T-helper 2 cell (primary cell): ENCODE results near the gene PDE4D.
A peak's percentile ranks its signal among the peaks of the same experiment; 100 is the strongest.
"Not testable (repeated sequence)": the region's sequence is repeated elsewhere in the genome, so short reads cannot be mapped to it uniquely, and the experiment has no call there.

Experiments
- DNase-seq, 5 experiments: peaks; one replicate each; pipeline versions ENCODE4 v3.0.0 to v3.0.0-alpha.2; 2012 to 2022

Gene PDE4D

DNA sequence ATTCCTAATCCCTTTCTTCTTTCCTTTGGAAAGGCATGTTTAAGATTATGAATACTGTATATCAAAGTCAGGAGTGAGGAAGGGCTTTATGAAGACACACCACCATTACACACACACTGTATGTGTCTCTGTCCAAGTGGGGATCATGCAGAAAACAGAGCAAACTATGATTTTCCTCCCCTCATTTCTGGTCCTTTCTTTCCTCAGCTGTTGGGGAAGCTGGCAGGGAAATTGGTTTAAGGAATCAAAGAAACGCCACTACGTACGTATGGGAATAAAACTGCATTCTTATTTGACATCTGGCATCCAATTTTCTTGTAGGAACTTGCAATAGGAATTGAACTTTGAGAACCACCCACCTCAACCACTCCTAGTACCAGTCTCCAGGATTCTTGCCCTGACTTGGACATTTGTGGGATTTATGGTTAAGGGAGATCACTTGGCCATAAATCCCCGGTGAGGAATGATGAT is 125.8 kb downstream of the PDE4D start:
- DNase-seq, result no peak

DNA sequence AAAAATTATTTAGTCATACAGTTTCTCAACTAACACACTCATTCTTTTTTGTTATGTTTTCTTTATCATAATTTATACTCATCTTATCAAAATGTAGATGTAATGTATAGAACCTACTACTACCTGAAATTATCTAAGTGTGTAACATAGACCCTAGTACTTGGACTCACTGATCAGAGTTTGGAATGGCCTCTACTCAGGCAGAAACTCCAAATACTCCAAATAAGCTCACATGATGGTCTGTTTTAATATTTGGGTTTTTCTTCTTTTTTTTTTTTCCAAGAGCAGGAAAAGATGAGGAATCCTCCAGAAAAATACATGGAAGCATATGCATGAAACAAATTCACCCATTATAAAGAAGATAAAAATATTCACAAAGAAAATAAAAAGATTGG is 126.3 kb downstream of the PDE4D start:
- DNase-seq, result no peak

DNA sequence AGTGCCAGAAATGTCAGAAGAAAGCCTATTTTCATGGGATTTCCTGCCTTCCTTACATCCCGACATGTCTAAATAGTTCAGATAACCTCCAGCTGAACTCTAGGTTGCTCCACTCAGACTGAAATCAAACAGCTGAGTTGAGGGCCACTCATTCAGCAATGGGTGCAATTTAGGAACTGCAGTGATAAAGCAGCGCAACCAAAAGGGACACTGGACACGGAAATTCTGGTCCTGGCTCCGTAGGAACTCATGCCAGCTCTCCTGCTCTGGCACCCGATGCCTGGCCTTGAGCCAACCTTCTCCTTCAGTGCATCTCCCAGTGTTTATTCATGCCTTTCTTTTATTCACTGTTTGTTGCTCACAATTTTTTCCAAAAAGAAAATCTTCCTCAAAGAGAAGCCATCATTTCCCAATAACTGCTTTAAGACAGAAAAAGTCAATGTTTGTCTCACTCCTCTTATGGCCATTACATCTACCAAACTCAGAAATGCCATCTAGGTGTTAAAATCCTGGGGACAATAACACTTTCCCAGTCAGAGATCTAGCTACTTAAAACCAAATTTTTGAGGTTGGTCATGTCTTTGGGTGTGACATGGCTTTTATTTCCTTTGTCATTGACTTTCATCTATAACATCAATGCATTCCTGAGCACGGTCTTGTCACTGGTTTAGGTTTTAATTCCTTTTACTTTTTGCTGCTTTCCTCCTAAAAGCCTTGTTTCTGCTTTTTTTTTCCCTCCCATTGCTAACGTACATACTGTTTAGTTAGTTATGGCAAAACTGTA is 126.9 kb downstream of the PDE4D start:
- no peak for DNase-seq

DNA sequence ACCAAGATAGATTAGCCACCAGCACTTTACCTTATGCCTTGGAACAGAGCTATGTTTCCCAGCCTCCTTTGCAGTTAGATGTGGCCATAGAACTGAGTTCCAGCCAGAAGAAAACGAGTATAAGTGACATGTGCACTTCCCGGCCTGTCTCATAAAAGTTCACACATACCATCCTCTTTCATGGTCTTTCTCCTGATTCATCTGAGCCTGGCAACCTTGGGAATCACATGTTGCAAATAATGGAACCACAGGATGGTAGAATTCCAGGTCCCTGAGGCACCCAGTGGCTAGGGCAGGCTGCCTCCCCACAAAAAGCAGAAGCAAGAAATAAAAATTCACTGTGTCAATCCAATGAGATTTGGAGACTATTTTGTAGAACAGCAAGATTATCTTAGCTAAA is 128.1 kb downstream of the PDE4D start:
- DNase-seq, result no peak

DNA sequence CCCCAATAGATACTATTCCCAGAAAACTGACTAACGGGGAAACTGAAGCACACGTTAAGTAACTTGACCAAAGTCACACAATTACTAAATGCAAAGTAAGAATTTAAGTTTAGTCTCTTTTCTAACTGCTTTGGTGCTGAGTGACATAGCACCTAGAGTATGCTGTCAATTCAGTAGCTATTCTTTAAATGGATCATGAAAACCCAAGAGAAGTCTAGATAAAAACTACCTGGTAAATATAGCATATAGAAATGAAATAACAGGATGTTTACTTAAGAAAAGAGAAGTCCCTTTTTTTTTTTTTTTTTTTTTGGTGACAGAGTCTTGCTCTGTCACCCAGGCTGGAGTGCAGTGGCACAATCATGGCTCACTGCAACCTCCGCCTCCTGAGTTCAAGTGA is 129.2 kb downstream of the PDE4D start:
- DNase-seq, result no peak

DNA sequence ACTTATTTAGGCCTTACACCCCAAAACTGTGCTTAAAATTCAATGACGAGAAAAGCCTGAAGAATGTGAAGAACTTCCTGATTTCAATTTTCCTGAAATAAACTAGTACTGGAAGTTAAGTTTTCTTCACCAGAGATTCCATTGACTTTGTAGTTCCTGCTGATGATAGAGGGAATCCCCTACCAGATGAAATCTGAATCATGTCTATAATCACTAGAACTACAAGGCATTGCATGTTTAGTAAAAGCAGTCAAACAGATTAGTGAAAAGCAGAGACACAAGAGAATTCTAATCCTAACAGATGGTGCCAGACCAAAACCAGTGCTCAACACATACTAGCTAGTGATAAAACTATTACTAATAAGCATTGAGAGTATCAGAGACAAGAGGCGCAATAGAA is 130.0 kb downstream of the PDE4D start:
- DNase-seq, result no peak

DNA sequence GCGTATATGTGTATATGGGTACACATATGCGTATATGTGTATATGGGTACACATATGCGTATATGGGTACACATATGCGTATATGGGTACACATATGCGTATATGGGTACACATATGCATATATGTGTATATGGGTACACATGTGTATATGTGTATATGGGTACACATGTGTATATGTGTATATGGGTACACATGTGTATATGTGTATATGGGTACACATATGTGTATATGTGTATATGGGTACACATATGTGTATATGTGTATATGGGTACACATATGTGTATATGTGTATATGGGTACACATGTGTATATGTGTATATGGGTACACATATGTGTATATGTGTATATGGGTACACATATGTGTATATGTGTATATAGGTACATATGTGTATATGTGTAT is 131.3 kb downstream of the PDE4D start:
- not testable (repeated sequence) for DNase-seq

DNA sequence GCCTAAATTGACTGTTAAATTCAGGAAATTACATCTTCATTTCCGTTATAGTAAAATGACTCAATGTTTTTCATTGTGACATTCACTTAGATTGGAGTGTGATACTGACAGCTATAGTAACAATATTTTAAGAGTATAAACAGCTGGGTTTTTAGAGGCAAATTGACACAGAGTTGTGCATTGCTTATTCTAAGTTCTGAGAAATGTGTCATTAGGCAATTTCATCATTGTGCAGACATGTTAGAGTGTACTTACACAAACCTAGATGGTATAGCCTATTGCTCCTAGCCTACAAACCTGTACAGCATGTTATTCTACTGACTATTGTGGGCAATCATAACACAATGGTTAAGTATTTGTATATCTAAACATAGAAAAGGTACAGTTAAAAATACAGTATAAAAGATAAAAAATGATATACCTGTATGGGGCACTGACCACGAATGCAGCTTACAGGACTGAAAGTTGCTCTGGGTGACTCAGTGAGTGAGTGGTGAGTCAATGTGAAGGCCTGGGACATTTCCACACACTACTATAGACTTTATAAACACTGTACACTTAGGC is 132.7 kb downstream of the PDE4D start:
- peak in 1 of 5 experiments; percentile 28 for DNase-seq

DNA sequence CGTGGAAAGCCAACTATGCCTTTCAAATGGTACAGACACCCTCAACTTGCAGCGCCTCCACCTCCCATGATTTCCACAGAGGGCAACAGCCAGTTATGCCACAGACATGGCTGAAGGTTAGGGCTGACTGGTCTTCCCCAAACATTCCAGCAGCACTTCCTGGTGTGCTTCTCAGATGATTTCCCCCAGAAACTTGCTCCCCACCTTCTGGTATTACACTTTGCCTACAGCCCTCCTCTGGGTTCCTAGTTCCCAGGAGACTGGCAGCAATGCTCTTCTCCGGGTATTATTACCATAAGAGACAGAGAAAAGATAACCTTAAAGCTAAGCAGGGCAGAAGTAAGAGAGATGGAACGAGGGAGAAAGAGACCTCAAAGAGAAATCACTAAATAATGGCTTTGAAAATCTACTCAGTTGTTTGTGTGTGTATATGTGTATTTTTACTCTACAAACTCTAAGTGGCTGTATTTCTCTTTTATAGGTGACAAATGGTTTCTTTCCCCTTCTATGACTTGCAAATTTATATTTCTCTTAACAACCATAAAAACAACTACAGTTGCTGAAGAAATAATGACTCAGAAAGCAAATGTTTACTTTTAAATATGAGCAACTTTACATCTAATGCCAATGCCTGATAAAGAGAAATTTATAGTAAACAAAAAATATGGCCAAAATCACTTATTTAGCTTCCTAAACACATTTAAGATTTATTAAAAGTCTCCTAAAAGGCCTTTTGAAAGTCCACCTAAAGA is 133.8 kb downstream of the PDE4D start:
- DNase-seq, result no peak

DNA sequence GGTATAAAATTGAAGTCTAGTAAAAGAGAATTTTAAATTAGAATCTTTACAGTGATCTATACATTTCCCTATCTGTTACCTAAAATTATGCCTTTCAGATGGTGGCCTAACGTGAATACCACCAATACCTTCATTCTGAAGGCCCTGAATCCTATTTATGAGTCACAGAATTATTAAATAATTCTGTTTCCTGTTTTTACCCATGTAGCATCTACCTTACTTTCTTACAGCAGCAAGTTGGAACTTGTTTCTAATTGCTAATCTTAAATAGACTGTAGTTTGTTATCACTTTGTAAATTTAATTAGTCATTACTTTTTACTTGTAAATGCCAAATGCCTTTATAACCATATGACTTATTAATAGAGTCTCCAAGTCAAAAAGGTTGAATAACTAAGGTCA is 135.0 kb downstream of the PDE4D start:
- no peak for DNase-seq

DNA sequence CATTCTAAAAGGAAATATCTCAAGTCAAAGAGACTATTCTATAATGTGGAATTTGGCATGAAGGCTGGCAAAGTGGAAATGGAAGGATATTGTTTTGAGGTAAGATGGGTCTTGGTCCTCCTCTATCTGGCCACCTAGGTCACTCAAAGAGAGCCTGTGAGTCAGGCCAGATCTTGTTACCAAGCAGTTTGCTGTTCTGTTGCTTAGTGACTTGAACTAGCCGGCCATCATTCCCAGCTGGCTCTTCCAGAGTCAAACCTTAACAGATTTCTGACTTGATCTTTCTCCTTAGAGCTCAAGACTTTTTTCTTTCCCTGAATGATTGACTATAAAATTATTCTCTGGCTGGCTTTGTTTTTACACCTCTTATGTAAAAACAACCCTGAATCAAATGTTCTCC is 136.1 kb downstream of the PDE4D start:
- no peak for DNase-seq

DNA sequence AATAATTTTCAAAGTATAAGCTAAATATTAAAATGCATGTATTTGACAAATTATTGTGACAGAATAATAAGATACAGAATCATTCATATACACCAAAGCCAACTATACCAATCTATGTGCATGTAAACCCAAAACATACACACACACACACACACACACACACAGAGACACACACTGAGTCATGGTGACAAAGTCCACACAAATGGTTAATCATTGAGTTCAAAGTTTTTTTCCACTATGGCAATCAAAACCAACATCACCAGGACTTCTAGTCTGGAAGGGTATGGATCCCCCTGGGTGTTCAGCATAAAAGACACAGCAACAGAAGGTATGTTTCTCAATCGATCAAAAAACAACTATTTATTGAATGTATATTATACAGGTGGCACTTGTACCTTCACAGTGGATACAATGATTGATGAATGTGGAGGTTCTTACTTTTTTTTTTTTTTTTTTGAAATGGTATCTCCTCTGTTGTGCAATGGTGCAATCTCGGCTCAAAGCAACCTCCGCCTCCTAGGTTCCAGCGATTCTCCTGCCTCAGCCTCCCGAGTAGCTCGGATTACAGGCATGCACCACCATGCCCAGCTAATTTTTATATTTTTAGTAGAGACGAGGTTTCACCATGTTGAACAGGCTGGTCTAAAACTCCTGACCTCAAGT is 137.0 kb downstream of the PDE4D start:
- no peak for DNase-seq

DNA sequence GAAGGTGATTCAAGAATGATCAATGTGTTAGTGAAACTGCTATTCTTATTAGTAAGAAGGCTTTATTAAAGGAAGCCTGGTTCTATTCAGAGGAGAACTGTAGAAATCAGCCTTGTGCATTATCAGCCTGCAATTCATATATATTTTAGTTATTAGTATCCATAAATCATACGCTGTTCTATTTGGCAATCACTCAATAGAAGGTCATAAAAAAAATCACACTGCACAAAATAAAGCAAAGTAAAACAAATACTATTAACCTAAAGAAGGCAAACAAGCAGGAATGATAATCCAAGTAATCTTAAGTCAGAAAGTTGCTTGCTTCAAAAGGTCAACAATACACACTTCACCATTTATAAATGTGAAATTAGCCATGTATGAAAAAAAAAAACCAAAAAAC is 138.1 kb downstream of the PDE4D start:
- DNase-seq, result no peak

DNA sequence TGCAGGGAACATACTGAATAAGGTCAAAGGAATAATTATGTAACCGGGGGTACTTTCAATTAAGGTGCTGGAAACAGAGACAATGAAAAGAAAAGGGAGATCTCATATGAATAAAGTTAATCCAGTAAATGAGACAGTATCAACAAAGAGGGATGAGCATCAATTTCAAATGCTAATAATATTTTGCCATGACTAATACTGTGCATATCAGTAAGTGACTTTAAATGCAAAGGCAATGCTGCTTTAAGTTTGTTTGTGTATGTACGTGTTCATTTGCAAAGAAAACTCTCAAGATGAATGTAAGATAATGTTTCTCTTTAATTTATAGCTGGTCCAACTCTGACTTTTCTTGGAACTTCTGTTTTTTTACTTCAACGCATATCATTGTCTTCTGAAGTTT is 139.9 kb downstream of the PDE4D start:
- no peak for DNase-seq

DNA sequence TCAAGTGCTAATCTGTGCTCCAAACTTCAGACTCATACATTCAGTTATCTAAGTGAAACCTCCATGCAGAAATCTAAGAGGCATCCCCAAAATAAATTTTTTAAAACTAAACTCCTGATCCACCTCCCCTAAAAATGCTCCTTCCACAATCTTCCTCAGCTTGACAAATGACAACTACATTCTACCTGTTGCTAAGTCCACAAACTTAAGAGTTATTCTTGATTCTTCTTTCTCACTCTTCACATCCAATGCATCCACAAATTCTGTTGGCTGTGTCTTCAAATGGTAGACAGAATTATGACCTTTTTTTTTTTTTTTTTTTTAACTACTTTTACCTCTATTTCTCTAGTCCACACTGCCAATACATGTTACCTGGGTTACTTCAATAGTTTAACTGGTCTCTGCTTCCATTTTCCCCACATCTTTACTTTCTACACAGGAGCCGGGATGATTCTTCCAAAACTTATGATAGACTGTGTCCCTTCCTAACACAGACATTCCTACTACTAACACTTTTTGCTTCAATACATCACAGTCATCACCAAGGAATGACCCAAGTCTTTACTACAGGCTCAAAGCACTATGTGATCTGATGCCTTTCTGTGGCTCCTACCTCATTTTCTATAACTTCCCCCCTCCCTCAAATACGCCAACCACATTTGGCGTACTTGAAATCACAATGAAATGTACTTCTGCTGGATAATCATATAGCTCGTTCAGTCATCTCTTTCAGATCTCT is 143.6 kb downstream of the PDE4D start:
- no peak for DNase-seq

DNA sequence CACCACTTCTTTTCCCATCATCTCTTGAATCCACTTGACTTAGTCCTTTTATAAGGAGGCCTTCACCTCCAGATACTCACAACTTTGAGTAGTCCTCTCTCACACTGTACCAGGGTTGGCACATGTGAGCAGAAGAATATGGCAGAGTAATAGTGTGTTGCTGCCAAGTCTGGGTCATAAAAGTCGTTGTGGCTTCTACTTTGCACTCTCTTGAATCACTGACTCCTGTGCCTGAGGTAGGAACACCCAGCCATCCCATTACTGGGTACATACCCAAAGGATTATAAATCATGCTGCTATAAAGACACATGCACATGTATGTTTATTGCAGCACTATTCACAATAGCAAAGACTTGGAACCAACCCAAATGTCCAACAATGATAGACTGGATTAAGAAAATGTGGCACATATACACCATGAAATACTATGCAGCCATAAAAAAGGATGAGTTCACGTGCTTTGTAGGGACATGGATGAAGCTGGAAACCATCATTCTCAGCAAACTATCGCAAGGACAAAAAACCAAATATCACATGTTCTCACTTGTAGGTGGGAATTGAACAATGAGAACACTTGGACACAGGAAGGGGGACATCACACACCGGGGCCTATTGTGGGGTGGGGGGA is 145.4 kb downstream of the PDE4D start:
- not testable (repeated sequence) for DNase-seq

DNA sequence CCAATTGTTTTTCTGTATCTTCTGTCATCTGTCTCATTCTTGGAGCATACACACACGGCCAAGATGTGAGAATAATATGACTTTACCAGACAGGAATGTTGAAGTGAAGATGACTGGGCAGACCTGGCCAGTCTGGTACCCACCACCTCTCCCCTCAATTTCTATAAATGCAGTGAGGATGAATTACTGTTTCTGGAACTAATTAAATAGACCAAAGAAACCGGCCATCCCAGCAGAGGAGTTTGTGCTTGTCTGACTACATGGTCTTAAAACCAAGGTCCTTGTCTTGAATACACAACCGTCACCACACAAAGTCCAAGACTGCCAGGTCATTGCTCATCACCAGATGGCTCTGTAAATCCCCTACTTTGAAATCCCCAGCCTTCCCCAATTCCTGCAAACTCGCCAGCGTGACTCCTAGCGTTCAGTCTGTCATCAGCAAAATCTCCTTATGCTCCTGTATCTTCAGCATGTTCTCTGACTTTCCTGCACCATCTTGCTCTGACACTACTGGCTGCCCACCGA is 147.2 kb downstream of the PDE4D start:
- no peak for DNase-seq

DNA sequence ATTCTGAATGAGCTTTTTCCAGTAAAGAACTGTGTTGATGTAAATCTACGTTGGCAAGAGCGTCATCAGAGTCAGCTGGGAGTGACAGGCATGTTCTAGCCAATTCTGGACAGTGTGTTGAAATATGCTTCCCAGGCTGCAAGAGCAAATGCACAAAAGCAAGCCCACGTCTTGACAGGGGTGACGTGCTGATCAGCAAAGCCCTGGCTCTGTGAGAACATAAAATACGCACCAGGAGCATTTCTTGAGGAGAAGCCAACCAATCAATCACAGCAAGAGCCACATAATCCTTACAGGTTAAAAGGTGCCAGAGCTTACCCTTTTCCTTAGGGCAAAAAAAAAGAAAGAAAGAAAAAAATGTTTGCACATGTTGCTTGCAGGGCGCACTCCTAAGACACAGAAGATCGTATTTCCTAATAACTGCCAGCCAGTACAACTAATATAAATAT is 148.1 kb downstream of the PDE4D start:
- DNase-seq, result no peak

DNA sequence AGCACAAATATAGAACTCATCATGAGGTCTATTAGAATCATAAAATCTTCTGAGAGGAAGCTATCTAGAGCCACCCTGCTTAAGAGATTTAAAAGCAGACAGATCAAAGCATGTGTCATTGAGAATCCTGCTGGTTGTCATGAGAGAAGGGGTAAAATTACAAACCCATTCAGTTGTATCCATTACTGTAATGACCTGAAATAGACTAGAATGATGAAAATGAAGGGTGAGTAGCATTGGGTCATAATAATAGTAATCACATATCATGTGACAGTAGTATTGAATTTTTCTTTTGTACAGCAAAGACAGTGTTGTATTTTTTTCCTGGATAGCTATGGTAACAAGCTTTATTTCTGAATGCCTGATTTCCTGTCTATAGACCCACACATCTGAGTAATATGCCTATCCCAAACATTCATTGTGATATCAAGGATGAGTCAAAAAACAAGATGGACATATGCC is 149.0 kb downstream of the PDE4D start:
- no peak for DNase-seq

DNA sequence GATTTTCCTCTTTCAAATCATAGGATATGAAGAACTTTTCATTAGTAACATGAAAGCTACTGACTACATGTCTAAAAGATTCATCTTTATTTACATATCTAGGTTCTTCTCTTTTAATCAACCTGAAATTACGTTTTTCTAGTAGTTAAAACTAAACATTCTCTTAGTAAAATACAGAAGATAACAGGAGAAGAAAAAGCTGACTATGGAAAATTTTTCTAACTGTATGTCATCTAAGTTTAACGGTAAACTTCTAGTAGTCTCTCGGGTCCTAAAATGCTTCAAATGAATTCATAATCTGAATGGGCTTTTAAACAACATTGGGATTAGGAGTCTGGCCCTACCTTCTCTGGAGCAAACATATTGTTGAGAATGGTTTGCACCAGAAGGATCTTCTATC is 151.9 kb downstream of the PDE4D start:
- DNase-seq, result no peak

DNA sequence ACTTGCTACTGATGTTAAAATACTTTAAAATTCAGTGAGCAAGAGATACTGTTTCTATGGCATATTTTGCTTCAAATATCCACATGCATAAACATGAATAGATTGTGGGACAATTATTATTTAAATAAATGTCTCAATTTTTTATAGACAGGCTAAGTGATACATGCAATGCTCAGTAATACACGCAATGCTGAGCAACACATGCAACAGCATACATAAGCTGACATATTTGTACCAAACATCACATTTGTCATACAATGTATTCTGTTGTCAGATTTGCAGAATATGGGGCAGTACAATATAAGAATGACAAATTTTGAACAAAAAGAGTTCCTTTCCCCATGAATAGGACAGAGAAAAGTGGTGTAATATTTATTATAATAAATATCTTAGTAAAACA is 155.5 kb downstream of the PDE4D start:
- DNase-seq, result no peak

DNA sequence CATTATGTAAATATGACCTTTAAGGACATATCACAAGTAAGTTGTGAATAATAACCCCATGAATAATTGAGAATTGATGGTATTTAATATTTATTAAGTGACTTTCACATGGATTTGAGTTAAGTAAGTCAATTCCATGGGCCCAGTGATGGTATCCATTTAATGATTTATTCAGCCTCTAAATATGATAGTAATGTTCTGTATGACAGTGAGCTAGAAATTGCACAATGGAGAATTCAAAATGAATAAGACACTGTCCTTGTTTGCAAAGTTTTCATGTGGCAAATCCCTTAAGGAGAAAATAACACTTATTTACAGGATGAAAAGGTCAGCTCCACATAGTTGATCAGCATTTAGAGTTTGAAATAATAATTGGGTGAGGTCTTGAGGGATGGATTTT is 160.7 kb downstream of the PDE4D start:
- no peak for DNase-seq
